GM21723 (cell line): ENCODE results near the gene IRX4.
"Not testable (repeated sequence)": the region's sequence is repeated elsewhere in the genome, so short reads cannot be mapped to it uniquely, and the experiment has no call there.

Experiments
- ATAC-seq: cut with Tn5 transposase; IDR thresholded peaks from one replicate; pipeline ENCODE4 v1.9.1; 2021; ENCODE audit warnings: mild to moderate bottlenecking, moderate library complexity; ENCODE audit not compliant: unreplicated experiment

Gene IRX4

DNA sequence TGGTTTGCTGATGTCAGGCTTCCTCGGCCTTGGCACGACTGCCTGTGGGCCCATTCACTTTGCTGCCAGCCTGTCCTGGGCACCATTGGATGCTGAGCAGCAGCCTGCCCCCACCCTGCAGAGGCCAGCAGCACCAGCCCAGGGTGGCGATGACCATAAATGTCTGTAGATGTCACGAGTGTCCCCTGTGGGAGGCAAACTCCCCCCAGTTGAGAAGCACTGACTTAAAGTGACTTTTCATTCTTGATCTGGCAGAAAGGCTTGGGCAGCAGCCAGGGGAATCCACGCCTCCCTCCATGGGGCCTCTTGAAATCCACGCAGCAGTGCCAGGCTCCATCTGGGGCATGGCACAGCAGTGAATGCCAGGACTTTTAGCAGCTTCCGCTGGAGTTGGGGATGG is 21.8 kb downstream of the IRX4 start:
- ATAC-seq = no peak

DNA sequence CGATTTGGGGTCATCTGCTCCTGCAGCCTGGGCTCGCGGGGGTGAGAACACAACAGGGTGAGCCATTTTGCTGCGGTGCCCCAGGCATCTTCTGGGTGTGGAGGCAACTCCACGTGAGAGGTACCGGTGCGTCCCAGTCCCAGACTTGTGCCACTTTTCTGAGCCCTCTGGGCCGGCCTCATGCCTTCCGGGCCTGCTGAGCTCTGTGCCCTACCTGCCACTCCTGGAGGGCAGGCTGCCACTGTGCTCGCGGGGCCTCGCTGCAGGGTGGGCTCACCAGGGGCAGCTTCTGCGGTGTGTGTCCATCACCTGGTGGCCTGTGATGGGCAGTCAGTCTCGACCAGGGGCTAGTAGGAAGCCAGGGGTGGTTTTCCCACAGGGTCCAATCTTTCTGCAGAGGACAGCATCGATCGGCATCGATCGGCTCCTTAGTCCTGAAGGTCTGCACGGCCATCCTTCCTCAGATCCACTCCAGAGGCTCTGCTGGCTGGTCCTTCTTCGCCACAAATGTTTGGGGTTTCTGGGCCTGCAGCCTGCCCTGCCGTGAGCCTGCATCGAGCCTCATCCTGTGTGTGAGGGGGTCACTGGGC is 22.6 kb downstream of the IRX4 start:
- no peak for ATAC-seq

DNA sequence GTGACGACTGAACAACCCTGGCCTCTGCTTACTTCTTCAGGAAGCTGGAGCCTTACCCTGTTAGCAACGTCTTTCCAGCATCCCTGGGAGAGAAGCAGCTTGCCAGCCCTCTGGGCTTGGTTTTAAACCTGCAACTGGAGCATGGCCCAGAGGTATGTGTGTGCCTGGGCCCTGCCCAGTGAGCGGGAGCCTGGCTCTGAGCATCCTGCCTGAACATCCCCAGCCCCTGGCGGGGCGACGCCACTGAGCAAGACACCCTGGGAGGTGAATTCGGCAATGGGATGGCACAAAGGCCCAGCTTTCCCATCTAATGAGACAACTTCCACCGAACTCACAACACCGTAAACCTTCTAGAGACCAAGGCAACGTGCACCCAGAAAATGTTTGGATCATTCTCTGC is 23.6 kb downstream of the IRX4 start:
- ATAC-seq = no peak

DNA sequence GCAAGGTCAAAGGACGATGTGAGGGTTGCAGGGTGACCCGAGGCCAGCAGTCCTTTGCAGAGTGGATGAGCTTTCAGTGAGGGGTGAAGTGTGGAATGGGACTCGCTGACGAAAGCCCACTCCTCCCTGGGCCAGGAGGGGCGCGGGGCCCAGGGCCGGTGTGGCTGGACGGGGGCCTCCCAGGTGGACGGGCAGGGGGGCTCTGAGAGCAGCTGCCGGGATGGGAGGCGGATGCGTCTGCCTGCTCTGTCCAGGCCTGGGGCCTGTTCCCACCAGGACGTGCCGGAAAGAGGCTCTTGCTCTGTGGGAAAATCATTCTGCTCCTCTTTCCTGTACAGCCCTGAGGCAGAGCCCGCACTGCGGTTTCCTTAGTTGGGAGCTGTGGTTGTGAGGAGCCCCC is 24.3 kb downstream of the IRX4 start:
- ATAC-seq = no peak

DNA sequence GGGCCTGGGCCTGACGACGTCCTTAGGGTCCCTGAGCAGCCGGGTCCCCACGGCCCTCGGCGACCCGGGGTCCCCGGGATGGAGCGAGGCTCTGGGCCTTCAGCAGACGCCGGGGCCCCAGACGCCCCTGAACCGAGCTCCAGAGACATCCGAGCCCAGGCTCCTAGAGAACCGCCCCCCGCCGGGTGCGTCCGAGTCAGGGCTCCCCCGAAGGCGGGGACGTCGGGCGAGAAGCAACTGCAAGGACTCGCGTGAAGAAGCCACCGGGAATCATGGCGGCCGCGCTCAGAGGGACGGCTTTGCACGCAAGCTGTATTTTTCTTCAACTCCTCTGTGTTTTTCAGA is 25.5 kb downstream of the IRX4 start:
- ATAC-seq = no peak

DNA sequence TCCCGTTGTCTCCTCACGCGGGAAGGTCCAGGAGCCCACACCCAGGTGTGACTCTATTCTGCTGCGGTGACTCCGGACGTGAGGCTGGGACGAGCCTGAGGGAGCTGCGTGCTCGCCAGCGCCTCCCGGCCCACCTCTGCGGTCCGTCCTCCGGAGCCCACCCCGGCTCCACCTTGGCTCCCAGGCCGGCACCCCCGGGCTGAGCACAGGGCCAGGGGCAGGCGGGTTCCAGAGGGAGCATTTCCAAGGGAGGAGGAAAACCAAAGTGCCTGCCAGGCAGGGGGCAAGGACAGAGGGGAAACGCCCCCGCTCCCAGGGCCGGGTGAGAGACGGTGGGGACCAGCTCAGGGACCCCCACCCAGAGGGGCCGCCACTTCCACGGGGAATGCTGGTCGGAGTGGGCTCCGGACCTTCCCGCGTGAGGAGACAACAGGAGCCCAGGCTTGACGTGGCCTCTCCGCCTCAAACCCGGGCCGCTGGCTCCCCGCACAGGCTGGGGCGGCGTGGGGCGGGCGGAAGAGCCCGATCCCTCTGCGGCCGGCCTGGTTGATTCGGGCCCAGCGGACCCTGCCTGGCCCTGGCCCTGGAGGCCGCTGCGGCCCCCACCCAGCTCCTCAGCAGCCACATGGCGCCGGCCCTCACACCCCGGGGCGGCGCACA is 26.0 kb downstream of the IRX4 start:
- no peak for ATAC-seq

DNA sequence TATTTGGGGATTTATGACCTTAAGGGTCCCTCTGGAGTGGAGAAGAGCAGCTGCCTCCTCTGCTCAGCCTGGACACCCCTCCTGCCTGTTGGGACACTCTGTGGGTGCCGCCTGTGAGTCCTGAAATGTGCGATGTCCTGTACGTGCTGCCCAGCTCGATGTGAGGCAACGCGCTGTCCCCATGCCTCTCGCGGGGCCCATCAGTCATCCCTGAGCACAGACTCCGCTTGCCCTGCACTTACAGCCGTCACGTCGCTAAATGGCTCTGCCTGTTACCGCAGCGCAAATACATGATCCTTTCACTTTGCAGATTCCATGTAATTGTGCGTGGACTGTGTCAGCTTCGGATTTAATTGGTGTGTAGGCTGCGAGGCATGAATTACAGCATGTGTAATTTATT is 27.1 kb downstream of the IRX4 start:
- no peak for ATAC-seq

DNA sequence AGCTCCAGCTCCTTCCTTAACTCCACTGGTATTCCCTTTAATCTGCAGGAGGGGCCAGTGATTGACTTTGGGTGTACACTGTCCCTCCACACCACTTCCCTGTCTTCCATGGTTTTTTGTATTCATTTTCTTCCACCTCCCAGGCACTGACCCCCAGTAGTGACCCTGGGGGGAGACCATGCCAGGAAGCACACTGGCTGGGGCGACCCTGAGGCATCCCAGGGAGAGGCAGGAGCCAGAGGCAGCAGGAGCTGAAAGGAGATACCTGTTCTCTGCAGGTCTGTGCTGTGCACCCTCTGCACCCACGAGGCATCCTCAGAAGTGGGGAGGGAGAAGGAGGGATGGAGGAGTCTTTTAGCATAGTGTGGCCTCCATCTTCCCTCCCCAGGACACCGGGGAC is 27.6 kb downstream of the IRX4 start:
- no peak for ATAC-seq

DNA sequence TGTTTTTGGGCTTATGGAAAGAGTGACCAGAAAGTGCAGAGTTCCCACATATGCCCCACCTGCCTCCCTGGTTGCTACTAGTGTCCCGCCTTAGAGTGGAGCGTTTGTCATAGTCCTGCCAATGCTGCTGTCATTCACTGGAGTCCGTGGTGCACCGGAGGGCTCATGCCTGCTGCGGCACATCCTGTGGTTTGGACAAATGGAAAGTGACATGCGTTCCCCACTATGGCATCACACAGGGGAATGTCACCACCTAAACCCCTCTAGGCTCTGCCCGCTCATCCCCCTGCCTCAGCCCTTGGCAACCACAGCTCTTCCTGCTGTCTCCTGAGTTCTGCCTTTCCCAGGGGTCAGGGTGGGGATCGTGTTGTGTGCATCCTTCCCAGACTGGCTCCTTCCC is 29.2 kb downstream of the IRX4 start:
- no peak for ATAC-seq

DNA sequence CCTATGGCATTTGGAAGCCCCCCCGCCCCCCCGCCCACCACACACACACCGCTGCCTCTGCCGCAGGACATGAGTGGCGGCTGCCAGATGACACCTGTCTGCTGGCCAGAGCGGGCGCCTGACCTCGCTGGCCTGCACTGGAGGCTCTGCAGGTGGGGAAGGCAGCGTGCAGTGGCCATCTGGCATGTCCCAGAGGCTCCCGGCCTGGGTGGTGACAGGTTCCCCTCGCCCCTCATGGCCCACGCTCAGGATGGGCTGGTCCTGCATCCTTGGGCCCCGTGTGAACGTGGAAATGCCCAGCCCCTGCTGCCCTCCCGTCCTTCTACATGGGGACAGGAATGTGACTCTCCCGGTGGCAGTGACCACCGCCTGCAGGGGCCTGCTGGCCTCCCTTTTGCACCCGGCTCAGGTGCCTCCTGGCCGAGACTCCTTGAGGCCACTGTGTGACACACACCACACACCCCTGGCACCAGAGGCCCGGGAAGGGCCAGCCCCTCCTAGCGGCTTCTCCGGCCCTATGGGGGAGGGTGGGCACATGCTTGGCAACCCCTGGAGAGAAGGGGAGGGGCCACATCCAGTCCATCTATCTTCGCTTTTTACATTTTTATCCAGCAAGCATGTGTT is 30.3 kb downstream of the IRX4 start:
- ATAC-seq = no peak

DNA sequence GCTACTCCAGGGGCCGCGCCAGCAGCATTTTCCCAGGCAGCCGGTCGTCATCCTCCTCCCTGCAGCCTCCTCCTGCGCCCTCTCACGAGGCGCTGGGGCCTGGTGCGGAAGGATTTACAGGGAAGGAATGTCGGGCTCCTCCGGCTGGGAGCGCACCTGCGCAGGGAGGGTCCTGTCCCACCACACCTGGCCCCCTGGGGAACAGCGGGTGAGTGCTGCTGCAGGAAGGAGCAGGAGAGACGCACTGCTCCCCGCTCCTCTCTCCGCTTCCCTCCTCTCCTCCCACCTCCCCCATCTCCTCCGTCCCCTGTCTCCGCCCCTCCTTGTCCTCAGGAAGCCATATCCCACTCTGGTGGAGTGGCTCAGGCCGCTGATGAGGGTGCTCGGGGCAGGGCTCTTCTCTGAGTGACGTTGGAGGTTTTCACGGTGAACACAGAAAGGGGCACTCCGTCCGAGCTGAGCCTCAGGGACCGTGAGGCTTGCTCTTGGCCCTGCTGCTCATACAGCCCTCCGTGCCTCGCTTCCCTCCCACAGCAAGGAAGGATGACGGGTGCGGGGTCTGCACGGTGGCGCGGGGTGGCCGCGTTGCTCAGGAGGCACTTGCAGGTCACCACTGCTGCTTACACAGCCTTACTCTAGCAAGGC is 31.3 kb downstream of the IRX4 start:
- ATAC-seq = no peak

DNA sequence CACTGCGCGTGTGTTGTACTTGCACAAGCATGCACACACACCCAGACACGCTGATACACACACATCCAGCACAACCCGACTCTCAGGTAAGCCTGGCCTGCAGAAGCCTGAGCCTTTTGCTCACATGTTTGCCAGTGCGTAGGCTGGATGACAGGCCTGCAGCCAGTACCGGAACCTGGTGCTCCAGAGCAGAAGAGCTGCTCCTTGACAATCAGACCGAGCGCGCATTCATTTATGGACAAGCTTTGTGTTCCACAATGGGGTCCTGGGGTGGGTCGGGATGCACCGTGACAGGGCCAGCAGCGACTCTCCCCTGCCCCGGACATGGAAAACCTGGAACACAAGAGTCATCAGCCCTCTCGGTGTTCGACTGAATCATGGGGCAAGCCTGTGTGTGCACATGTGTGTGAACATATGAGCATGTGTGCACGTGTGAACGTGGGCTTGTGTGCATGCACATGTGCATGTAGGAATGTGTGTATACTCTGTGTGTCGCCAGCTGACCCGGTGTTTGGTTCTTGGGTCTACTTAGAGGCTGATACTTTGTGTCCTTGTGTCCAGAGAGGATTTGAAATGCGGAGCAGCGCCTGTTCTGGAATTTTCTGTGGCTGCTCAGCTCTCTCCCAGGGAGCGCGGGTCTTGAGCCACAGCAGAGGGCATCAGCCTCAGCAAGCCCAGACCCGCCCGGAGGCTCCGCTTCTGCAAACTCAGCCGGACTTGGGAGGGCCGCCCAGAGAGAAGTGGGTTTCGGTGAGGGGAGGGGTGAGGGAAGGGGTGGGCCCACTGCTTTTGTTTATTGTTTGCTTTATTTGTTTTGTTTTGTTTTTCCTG is 32.2 kb downstream of the IRX4 start:
- ATAC-seq = no peak

DNA sequence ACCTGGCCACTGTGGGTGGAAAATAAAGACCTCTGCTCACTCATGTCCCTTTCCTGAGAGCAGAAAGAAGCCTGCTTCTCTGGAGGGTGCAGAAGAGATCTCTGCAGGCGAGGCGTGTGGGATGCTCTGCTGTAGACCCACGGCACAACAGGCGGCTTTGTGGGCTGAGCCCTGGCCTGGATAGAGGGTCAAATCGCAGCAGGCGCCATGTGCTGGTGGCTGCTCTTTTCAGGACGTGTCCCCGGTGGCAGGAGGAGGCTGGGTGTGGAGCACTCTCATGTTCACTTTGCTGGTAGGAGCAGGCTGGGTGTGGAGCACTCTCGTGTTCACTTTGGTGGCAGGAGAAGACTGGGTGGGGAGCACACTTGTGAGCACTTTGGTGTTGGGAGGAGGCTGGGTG is 35.1 kb downstream of the IRX4 start:
- no peak for ATAC-seq

DNA sequence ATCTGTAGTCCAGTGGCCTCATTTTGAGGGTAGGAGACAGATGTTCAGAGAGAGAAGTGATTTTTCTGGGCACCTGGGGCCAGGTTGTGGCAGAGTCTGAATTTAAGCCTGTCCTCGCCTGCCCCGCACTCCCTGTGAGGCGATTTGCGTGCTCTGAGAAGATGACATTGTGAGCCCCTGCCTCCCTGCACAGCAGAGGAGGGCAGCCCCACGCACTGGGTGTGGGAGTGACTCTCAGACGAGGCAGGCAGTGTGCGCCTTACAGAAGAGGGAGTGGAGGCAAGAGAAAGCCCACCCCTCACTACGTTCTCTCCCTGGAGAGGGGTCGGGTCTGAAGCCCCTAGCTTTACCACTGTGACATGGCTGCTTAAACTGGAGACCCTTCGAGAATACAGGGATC is 35.7 kb downstream of the IRX4 start:
- ATAC-seq = no peak

DNA sequence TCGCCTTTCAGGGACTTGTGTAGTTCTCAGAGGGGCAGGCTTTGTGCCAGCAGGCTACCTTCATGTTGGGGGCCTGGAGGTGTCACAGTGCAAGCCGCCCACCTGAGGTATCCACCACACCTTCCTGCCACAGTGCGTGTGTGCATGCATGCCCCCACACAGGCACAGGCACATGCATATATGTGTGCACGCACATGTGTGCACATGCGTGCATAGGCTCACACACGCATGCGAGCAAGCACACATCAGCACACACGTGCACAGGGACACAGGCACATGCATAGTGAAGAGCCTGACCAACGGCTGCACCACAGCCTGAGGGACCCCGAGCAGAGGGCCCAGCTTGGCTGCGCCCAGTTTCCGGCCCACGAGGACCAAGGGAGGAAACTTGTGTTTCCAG is 36.1 kb downstream of the IRX4 start:
- no peak for ATAC-seq

DNA sequence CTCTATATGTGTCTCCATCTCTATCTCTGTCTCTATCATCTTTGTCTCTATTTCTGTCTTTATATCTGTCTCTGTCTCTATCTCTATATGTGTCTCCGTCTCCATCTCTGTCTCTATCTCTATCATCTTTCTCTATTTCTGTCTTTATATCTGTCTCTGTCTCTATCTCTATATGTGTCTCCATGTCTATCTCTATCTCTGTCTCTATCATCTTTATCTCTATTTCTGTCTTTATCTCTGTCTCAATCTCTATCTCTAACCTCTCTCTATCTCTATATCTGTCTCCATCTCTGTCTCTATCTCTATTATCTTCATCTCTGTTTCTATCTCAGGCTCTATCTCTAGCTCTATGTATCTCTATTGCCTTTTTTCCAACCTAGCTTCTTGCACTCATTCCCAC is 37.0 kb downstream of the IRX4 start:
- no peak for ATAC-seq

DNA sequence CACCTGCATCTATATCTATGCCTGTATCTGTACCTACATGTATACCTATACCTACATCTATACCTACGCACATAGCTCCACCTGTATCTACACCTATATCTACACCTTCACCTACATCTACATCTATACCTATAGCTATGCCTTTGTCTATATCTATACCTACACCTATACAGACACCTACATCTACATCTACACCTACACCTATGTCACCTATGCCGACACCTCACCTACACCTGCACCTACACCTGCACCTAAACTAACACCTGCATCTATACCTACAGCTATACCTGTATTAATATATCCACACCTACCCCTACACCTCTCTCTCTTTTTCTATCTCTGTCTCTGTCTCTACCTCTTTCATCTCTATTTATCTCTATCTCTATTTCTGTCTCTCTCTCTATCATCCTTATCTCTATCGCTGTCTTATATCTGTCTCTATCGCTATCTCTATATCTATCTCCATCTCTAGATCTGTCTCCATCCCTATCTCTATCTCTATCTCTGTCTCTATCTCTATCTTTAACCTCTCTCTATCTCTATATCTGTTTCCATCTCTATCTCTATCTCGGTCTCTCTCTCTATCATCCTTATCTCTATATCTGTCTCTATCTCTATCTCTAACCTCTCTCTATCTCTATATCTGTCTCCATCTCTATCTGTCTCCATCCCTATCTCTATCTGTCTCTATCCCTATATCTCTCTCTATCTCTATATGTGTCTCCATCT is 37.9 kb downstream of the IRX4 start:
- no peak for ATAC-seq

DNA sequence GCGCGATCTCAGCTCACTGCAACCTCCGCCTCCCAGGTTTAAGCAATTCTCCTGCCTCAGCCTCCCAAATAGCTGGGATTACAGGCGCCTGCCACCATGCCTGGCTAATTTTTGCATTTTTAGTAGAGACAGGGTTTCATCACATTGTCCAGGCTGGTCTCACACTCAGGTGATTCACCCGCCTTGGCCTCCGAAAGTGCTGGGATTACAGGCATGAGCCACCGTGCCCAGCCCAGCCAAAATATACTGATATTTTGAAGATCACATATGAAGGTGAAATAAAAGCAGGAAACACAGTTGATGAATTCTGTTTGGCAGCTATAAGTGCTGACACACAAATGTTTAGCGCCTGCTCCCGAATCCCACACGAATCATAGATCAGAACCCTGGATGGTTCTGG is 39.0 kb downstream of the IRX4 start:
- not testable (repeated sequence) for ATAC-seq

DNA sequence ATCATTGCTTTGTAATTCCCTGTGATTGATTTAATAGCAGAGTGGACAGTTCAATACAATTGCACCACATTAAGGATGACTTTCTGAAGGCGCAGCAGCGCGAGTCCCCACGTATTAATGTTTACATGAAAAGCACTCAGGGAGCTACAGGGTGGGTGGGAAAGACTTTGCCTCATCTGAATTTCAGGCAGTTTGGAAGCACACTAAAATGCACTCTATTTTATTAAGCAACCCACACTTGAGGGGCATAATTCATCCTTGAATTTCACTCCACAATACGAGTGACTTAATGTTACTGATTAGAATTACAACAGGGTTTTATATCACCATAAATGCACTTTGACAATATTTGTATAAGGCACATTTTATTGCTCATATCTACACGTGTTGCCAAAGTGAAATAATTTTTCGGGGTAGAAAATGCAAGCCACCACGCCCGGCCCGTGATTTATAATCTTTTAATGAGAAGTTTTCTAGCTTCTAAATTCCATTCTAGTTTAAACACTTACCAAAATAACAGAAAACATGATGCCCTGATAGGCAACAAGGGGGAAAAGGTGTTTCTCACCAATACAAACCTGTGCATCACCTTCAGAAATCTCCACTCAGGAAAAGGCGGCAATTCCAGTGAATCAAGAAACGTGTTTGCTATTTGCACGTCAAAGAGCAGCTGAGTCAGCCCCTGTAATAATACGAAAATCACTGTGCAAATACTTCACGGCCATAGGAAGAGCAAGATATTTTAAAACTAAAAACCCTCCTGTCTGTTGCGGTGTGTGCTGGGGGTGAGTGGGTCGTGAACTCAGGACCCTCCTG is 40.5 kb downstream of the IRX4 start:
- no peak for ATAC-seq
